Measurements from ENCODE around the gene RASA3.
A peak's percentile ranks its signal among the peaks of the same experiment; 100 is the strongest.
"Not testable (repeated sequence)": the region's sequence is repeated elsewhere in the genome, so short reads cannot be mapped to it uniquely, and the experiment has no call there.

Gene RASA3

GRCh38 chr13:114132419-114133121 lies at the start of gene RASA3:
Gene RASA3, minus strand, starts transcription at chr13:114132623. Its CDS starts 134 bp downstream, at chr13:114132489.
- H3K4me3 ChIP-seq (ENCODE audit: low read length) = peak within 1 kb of the TSS; percentile 75
- peak; percentile 49 for DNase-seq (ENCODE audit: low read depth)
- no peak for TF ChIP-seq CTCF (conservative IDR thresholded peaks at IDR 0.05; ENCODE audit: low read depth, low read length)

DNA sequence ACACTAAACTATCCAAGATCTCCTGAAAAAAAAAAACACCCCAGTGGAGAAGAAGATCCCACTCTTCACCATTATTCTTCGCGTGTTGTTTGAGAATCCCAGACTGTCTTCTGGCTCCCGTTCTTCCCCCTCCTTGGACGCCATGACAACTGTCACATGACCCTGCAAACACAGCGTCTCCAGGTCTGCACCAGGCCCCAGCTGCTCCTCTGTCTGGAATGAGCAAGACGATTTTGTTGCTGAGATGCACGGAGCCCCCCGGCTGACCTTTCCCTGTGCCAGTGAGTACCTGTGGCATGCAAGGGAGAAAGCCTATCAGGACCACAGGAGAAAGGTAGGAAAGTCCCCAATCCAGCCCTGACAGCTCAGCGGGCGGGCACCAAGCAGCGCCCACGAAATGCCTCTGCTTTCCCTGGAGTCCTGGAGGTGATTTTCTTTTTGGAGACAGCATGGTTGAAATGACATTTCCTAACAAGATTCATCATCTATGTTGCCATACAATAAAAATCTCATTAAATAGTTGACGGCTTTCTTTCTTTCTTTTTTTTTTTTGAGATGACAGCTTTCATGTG lies 46.8 kb upstream of the RASA3 start, which contains the start of gene CFAP97D2:
Gene CFAP97D2, plus strand, starts transcription at position 171 of the 572 bp plus-strand sequence. Its CDS starts 74 bp downstream, at position 245.
- no peak for DNase-seq (ENCODE audit: low read depth)
- no peak within 1 kb of the TSS for H3K4me3 ChIP-seq (ENCODE audit: low read length)
- no peak for TF ChIP-seq CTCF (conservative IDR thresholded peaks at IDR 0.05; ENCODE audit: low read depth, low read length)

DNA sequence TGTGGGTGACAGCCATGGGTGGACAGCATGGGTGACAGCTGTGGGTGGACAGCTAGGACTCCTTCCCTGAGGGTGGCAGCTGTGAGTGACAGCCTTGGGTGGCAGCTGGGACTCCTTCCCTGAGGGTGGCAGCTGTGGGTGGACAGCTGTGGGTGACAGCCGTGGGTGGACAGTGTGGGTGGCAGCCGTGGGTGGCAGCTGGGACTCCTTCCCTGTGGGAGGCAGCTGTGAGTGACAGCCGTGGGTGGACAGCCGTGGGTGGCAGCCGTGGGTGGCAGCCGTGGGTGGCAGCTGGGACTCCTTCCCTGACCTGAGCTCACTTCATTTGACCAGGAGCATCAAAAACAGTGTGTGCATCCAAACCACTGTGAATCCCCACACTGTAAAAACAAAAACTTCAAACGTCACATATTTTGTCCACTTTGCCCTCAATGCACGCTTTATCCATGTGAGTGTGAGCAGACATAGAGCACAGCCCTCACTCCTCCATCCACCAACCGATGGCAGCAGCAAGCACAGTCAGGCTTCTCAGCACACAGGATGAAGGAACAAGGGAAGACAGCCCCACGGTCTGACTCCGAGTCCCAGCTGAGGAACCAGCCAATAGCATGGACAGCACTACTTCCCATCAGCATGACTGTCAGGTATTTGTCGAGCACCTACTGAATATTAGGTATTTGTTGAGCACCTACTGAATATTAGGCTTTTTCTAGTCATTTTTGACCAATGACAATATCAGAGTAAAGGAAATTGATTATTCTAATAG lies 45.0 kb upstream of the RASA3 start:
- H3K4me3 ChIP-seq (ENCODE audit: low read length) = no peak overlapping the region
- no peak for TF ChIP-seq CTCF (conservative IDR thresholded peaks at IDR 0.05; ENCODE audit: low read depth, low read length)
- no peak for DNase-seq (ENCODE audit: low read depth)

DNA sequence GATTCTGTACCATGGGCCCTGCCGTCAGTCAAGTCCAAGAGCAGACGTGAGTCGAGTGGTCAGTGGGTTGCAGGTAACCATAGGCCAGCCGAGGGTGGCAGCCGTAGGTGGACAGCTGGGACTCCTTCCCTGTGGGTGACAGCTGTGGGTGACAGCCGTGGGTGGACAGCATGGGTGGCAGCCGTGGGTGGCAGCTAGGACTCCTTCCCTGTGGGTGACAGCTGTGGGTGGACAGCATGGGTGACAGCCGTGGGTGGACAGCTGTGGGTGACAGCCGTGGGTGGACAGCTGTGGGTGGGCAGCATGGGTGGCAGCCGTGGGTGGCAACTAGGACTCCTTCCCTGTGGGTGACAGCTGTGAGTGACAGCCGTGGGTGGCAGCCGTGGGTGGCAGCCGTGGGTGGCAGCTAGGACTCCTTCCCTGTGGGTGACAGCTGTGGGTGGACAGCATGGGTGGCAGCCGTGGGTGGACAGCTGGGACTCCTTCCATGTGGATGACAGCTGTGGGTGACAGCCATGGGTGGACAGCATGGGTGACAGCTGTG lies 44.0 kb upstream of the RASA3 start:
- DNase-seq (ENCODE audit: low read depth) = not testable (repeated sequence)

DNA sequence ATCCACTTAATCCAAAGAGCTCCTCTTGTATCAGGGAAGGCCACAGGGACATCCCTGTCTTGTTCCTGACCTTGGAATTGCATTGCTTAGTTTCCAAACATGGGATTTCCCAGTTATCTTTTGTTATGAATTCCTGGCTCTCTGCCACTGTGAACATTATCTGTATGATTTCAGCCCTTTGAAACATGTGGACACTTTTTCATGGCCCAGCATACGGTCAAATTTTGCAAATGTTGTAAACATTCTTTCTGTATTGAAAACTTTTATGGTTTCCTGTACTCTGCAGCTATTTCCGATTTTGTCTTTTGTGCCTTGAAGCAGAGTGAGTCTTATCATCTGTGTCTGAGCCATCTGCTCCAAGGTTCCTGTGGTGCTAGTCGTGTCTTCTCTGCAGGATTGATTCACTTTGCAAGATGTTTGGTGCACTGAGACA lies 42.1 kb upstream of the RASA3 start:
- no peak for DNase-seq (ENCODE audit: low read depth)

More for the DNA sequence above, 44.0 kb upstream of the RASA3 start:
- not testable (repeated sequence) for H3K4me3 ChIP-seq (ENCODE audit: low read length)

DNA sequence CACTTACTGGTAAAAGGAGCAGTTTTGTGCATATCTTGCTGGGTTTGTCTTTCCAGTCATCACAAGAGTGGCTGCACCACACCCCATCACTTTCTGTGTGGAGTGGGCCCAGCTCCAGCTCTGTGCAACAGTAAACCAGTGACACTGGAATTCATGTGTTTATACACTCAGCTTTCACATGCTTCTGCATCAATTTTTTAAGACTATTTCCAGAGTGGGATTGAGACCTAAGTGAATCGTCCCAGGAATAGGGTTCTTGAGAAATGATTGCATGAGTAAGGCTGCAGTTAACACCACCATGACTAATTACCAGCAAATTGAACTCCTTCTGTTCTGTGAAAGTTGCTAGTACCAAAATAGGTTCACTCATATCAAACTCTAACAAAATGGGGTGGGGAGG lies 41.3 kb upstream of the RASA3 start:
- H3K4me3 ChIP-seq (ENCODE audit: low read length) = no peak overlapping the region
- no peak for TF ChIP-seq CTCF (conservative IDR thresholded peaks at IDR 0.05; ENCODE audit: low read depth, low read length)
- no peak for DNase-seq (ENCODE audit: low read depth)

More for the DNA sequence above, 42.1 kb upstream of the RASA3 start:
- no peak overlapping the region for H3K4me3 ChIP-seq (ENCODE audit: low read length)
- no peak for TF ChIP-seq CTCF (conservative IDR thresholded peaks at IDR 0.05; ENCODE audit: low read depth, low read length)

DNA sequence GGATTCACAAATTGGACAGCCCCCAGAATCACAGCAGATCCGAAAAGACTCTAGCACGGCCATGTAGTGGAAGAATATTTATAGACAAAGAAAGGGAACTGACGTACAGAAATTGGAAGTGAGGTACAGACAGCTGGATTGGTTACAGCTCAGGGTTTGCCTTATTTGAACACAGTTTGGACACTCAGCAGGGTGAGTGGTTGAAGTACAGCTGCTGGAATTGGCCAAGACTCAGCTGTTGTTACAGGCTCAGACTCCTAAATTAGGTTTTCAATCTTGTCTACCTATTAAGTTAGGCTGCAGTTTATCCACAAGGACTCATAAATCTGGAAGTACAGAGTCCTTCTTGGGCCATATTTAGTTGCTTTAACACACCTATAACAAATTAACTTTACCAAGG lies 40.8 kb upstream of the RASA3 start:
- no peak for DNase-seq (ENCODE audit: low read depth)
- no peak overlapping the region for H3K4me3 ChIP-seq (ENCODE audit: low read length)
- TF ChIP-seq CTCF (conservative IDR thresholded peaks at IDR 0.05; ENCODE audit: low read depth, low read length) = no peak

Data from retinal pigment epithelial cell (primary cell).